PC-9 (cell line): ENCODE data around the gene NT5M. TPM values are rescaled to one million over a fixed set of nuclear protein-coding genes. Genes with fewer than 3 reads are reported as not detected.
"Not testable (repeated sequence)": the region's sequence is repeated elsewhere in the genome, so short reads cannot be mapped to it uniquely, and the experiment has no call there.

Experiments
- BruUV-seq: library from RNA; stranded (reverse); fragments of 400-500 nt; replicated peaks from 2 replicates; lab custom pipeline; 2021; lab: Mats Ljungman, UMichigan
- CTCF ChIA-PET: fragments of 300-600 bp; sonication (Branson Sonifier 250); formaldehyde crosslinking; loops from one replicate; lab custom pipeline; 2022; ENCODE audit warnings: antibody characterized with exemption; lab: Charles Lee
- POLR2A ChIA-PET: fragments of 300-600 bp; sonication (Branson Sonifier 250); formaldehyde crosslinking; loops from one replicate; lab custom pipeline; 2022; ENCODE audit warnings: antibody characterized with exemption; ENCODE audit not compliant: unreplicated experiment; lab: Charles Lee
- DNase-seq, 2 experiments: peaks; one replicate each; pipeline versions ENCODE4 v3.0.0 to v3.0.0-alpha.2; 2015 to 2022; ENCODE audit warnings: mixed read lengths in 1 of 2
- H2AFZ ChIP-seq: fragments of 200-600 bp; sonication (generic); 2 replicates; pipeline ENCODE4 v1.8.1; 2017; ENCODE audit warnings: antibody characterized with exemption
- H3F3A ChIP-seq: fragments of 200-600 bp; sonication (generic); 2 replicates; pipeline ENCODE4 v1.8.1; 2017; ENCODE audit warnings: antibody characterized with exemption, mild to moderate bottlenecking, low read depth; ENCODE audit not compliant: insufficient read depth
- H3K27ac ChIP-seq: fragments of 200-600 bp; sonication (generic); 2 replicates; pipeline ENCODE4 v1.6.1; 2016; ENCODE audit warnings: mixed run types
- H3K27me3 ChIP-seq: fragments of 200-600 bp; sonication (generic); 2 replicates; pipeline ENCODE4 v1.6.1; 2016; ENCODE audit warnings: low read depth, mixed run types; ENCODE audit not compliant: insufficient read depth
- H3K36me3 ChIP-seq: fragments of 200-600 bp; sonication (generic); 2 replicates; pipeline ENCODE4 v1.6.1; 2016; ENCODE audit warnings: low read depth, mixed run types
- H3K4me1 ChIP-seq: fragments of 200-600 bp; sonication (generic); replicated peaks from 2 replicates; pipeline ENCODE4 v1.6.1; 2016; ENCODE audit warnings: mixed run types; ENCODE audit not compliant: insufficient read depth
- H3K4me2 ChIP-seq: fragments of 200-600 bp; sonication (generic); 2 replicates; pipeline ENCODE4 v1.6.1; 2017; ENCODE audit warnings: mixed run types
- H3K4me3 ChIP-seq: fragments of 200-600 bp; sonication (generic); 2 replicates; pipeline ENCODE4 v1.6.1; 2016; ENCODE audit warnings: mixed run types
- H3K79me2 ChIP-seq: fragments of 200-600 bp; sonication (generic); 2 replicates; pipeline ENCODE4 v1.6.1; 2017; ENCODE audit warnings: low read depth, mixed run types
- H3K9me2 ChIP-seq: fragments of 200-600 bp; sonication (generic); 2 replicates; pipeline ENCODE4 v1.8.1; 2017; ENCODE audit warnings: mild to moderate bottlenecking; ENCODE audit not compliant: insufficient read depth
- H3K9me3 ChIP-seq: fragments of 200-600 bp; sonication (generic); 2 replicates; pipeline ENCODE4 v1.8.1; 2016; ENCODE audit warnings: low read depth; ENCODE audit not compliant: insufficient read depth
- H4K20me1 ChIP-seq: fragments of 200-600 bp; sonication (generic); 2 replicates; pipeline ENCODE4 v1.8.1; 2017; ENCODE audit not compliant: insufficient read depth
- EZH2 ChIP-seq: fragments of 200-600 bp; sonication (generic); IDR thresholded peaks from 2 replicates; pipeline ENCODE4 v1.8.0; 2017; ENCODE audit warnings: antibody characterized with exemption, low read depth
- intact Hi-C: fragments of 100-400 bp; cut with micrococcal nuclease; formaldehyde crosslinking; loops from one replicate; pipeline ENCODE4 v1.10.0; 2022; ENCODE audit not compliant: unreplicated experiment
- total RNA-seq: library from RNA; stranded (reverse); gene quantifications from 2 replicates; pipeline ENCODE4 v1.2.3, GENCODE V29; 2021
- TF ChIP-seq, protein P1 (sequence below): fragments of 200-600 bp; sonication (generic); conservative IDR thresholded peaks from 2 replicates; pipeline ENCODE4 v1.6.1; 2017; ENCODE audit warnings: mixed run types, antibody characterized with exemption, mild to moderate bottlenecking, moderate library complexity

Gene NT5M
- total RNA-seq, 1 experiment from 2014 or later, result 6.2 TPM

GRCh38 chr17:17298108-17298507 is 5.1 kb upstream of the NT5M start:
- no peaks in the 10 kb centered on the region for H3K9me2 ChIP-seq
- H3K79me2 ChIP-seq, result no peaks in the 10 kb centered on the region
- no peaks in the 10 kb centered on the region for H4K20me1 ChIP-seq
- H3K4me2 ChIP-seq, result no peak overlapping the region
- H3K36me3 ChIP-seq, result no peaks in the 10 kb centered on the region
- BruUV-seq, result no TSS peak
- no peak overlapping the region for H3K27ac ChIP-seq
- no peaks in the 10 kb centered on the region for H3K9me3 ChIP-seq
- H3F3A ChIP-seq, result peaks cover 9% of the 10 kb centered on the region; the same call in 1 of the 2 replicates
- TF ChIP-seq EZH2, result no peak
- TF ChIP-seq, protein P1, sequence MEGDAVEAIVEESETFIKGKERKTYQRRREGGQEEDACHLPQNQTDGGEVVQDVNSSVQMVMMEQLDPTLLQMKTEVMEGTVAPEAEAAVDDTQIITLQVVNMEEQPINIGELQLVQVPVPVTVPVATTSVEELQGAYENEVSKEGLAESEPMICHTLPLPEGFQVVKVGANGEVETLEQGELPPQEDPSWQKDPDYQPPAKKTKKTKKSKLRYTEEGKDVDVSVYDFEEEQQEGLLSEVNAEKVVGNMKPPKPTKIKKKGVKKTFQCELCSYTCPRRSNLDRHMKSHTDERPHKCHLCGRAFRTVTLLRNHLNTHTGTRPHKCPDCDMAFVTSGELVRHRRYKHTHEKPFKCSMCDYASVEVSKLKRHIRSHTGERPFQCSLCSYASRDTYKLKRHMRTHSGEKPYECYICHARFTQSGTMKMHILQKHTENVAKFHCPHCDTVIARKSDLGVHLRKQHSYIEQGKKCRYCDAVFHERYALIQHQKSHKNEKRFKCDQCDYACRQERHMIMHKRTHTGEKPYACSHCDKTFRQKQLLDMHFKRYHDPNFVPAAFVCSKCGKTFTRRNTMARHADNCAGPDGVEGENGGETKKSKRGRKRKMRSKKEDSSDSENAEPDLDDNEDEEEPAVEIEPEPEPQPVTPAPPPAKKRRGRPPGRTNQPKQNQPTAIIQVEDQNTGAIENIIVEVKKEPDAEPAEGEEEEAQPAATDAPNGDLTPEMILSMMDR, result no peak
- no peak overlapping the region for H3K4me3 ChIP-seq
- ChIA-PET POLR2A (no interaction called here), CTCF (no interaction called here)
- intact Hi-C loops, result no loop called here
- DNase-seq, result no peak
- no peaks in the 10 kb centered on the region for H3K27me3 ChIP-seq
- no peak overlapping the region for H2AFZ ChIP-seq
- no peaks in the 10 kb centered on the region for H3K4me1 ChIP-seq

DNA sequence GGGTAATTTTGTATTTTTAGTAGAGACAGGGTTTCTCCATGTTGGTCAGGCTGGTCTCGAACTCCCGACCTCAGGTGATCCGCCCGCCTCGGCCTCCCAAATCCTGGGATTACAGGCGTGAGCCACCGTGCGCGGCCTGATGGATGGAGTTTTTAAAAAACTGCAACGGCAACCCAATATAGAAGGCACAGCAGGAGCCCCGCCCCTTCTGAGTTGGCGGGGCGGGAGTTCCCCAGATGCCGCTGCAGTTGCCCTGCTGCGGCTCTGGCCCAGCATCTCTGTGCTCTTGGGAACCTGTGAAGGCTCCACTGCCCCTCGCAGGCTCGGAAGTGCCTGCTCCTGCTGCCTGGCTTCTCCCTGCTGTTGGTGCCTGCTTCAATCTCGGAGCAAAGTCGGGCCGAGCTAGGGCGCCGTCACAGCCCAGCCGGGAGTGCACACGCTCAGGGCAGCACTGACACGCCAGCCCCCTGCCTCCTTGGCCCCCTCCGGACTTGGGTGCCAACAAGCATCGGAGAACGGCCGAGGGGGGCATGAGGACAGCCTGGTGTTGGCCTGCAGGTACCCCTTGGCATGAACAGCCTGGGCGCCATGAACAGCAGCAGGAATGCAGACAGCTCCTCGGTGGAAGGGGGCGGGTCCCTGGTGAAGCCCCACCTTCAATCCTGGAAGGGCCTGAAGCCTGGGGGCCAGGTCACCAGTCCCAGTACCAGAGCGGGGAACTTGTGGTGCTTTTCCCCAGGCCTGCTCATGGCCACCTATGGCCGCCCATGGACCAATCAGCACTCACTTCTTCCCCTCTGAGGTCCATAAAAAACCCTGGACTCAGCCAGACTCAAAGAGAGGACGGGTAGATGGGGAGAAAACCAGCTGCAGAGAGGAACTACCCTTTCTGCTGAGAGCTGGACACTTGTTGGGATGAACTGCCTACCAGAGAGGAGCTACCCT is 2.3 kb upstream of the NT5M start:
- no peaks in the 10 kb centered on the region for H3K79me2 ChIP-seq
- no peaks in the 10 kb centered on the region for H4K20me1 ChIP-seq
- H3K4me3 ChIP-seq, result no peak overlapping the region
- no peak overlapping the region for H3K4me2 ChIP-seq
- peaks cover 6% of the 10 kb centered on the region; the same call in 1 of the 2 replicates for H3K4me1 ChIP-seq
- H3K27ac ChIP-seq, result no peak overlapping the region
- H3K9me3 ChIP-seq, result no peaks in the 10 kb centered on the region
- peaks cover 13% of the 10 kb centered on the region; the same call in 1 of the 2 replicates for H3F3A ChIP-seq
- intact Hi-C loops, result loop anchor here (5.0 kb wide), 1 partner anchor 51 kb away; no protein-coding TSS in a partner anchor
- H3K36me3 ChIP-seq, result no peaks in the 10 kb centered on the region
- no peak for TF ChIP-seq EZH2
- TF ChIP-seq, protein P1, result no peak
- no peak overlapping the region for H2AFZ ChIP-seq
- H3K27me3 ChIP-seq, result no peaks in the 10 kb centered on the region
- BruUV-seq, result no TSS peak
- H3K9me2 ChIP-seq, result no peaks in the 10 kb centered on the region
- CTCF ChIA-PET, result no interaction called here
- DNase-seq, result peak in 1 of 2 experiments; percentile 22
- POLR2A ChIA-PET, result no interaction called here

- H3K4me2 ChIP-seq, CTCF ChIA-PET, BruUV-seq, H3K4me3 ChIP-seq, H3K4me1 ChIP-seq, H2AFZ ChIP-seq, DNase-seq, H4K20me1 ChIP-seq, H3K79me2 ChIP-seq, H3K9me3 ChIP-seq, H3K27me3 ChIP-seq, H3K36me3 ChIP-seq, H3K9me2 ChIP-seq, POLR2A ChIA-PET, H3K27ac ChIP-seq: not testable (repeated sequence)
- intact Hi-C loops, result loop anchor here (5.0 kb wide), 1 partner anchor 51 kb away; no protein-coding TSS in a partner anchor
- H3F3A ChIP-seq, result peaks cover 13% of the 10 kb centered on the region; the same call in 1 of the 2 replicates
Measured at GRCh38 chr17:17301659-17302058, 1.5 kb upstream of the NT5M start.
